Mesenchymal stem cell (in vitro differentiated cells and primary cell): ENCODE data around the gene ATAD1.

Experiments
- DNase-seq: peaks from one replicate; pipeline ENCODE4 v3.0.0-alpha.2; 2013
- H2AFZ ChIP-seq: one replicate; pipeline ENCODE4 v1.6.1; 2013; ENCODE audit warnings: low read depth, mild to moderate bottlenecking, control low read depth, inconsistent platforms, low read length, moderate library complexity
- H2AK5ac ChIP-seq: 2 replicates; pipeline ENCODE4 v1.6.1; 2013; ENCODE audit warnings: low read length, moderate library complexity, mild to moderate bottlenecking, inconsistent platforms; ENCODE audit not compliant: severe bottlenecking
- H2BK120ac ChIP-seq: one replicate; pipeline ENCODE4 v1.6.1; 2013; ENCODE audit warnings: low read depth, mild to moderate bottlenecking, inconsistent platforms, low read length, moderate library complexity
- H2BK12ac ChIP-seq, 2 experiments: one replicate each; pipeline ENCODE4 v1.6.1; 2013; ENCODE audit warnings: inconsistent platforms in 2 of 2, low read length in 2 of 2, mild to moderate bottlenecking in 2 of 2, moderate library complexity in 2 of 2, control low read depth in 1 of 2
- H2BK15ac ChIP-seq: one replicate; pipeline ENCODE4 v1.6.1; 2013; ENCODE audit warnings: mild to moderate bottlenecking, low read depth, inconsistent platforms; ENCODE audit not compliant: poor library complexity, severe bottlenecking
- H2BK5ac ChIP-seq: 2 replicates; pipeline ENCODE4 v1.6.1; 2013; ENCODE audit warnings: low read depth, mild to moderate bottlenecking, low read length, control low read depth, inconsistent platforms; ENCODE audit not compliant: poor library complexity, severe bottlenecking
- H3K14ac ChIP-seq, 2 experiments: one replicate each; pipeline ENCODE4 v1.6.1; 2013; ENCODE audit warnings: inconsistent platforms in 2 of 2, low read length in 2 of 2, control low read depth in 1 of 2, mild to moderate bottlenecking in 1 of 2, moderate library complexity in 1 of 2
- H3K18ac ChIP-seq, 2 experiments: one replicate each; pipeline ENCODE4 v1.6.1; 2013; ENCODE audit warnings: inconsistent platforms in 2 of 2, low read length in 2 of 2, control low read depth in 1 of 2, low read depth in 1 of 2, mild to moderate bottlenecking in 1 of 2
- H3K23ac ChIP-seq, 2 experiments: one replicate each; pipeline ENCODE4 v1.6.1; 2013; ENCODE audit warnings: inconsistent platforms in 2 of 2, low read length in 2 of 2, mild to moderate bottlenecking in 2 of 2, moderate library complexity in 2 of 2, control low read depth in 1 of 2
- H3K27ac ChIP-seq: 2 replicates; pipeline ENCODE4 v1.5.1; 2013; ENCODE audit warnings: mild to moderate bottlenecking, moderate library complexity, low read length, control low read depth, inconsistent platforms; ENCODE audit not compliant: poor library complexity, severe bottlenecking
- H3K27me3 ChIP-seq, 2 experiments: 2 replicates each; pipeline versions ENCODE4 v1.6.1 to v1.7.0; 2013; ENCODE audit warnings: low read length in 2 of 2, mild to moderate bottlenecking in 2 of 2, moderate library complexity in 2 of 2, control low read depth in 1 of 2, inconsistent platforms in 1 of 2; ENCODE audit not compliant: control insufficient read depth in 1 of 2, insufficient read depth in 1 of 2
- H3K36me3 ChIP-seq, 2 experiments: 2 replicates each; pipeline versions ENCODE4 v1.6.1 to v1.7.0; 2013; ENCODE audit warnings: low read length in 2 of 2, control low read depth in 1 of 2, inconsistent platforms in 1 of 2, low read depth in 1 of 2, mild to moderate bottlenecking in 1 of 2; ENCODE audit not compliant: insufficient read depth in 2 of 2, control insufficient read depth in 1 of 2
- H3K4ac ChIP-seq, 2 experiments: one replicate each; pipeline ENCODE4 v1.6.1; 2013; ENCODE audit warnings: inconsistent platforms in 2 of 2, low read length in 2 of 2, mild to moderate bottlenecking in 2 of 2, moderate library complexity in 2 of 2, control low read depth in 1 of 2, low read depth in 1 of 2
- H3K4me1 ChIP-seq: 2 replicates; pipeline ENCODE4 v1.6.1; 2013; ENCODE audit warnings: low read depth, low read length, control low read depth; ENCODE audit not compliant: control insufficient read depth, insufficient read depth
- H3K4me2 ChIP-seq: 2 replicates; pipeline ENCODE4 v1.6.1; 2013; ENCODE audit warnings: low read length, mild to moderate bottlenecking, inconsistent platforms; ENCODE audit not compliant: poor library complexity, severe bottlenecking
- H3K4me3 ChIP-seq, 2 experiments: 2 replicates each; pipeline versions ENCODE4 v1.5.1 to v1.7.0; 2013; ENCODE audit warnings: low read length in 2 of 2, mild to moderate bottlenecking in 2 of 2, control low read depth in 1 of 2, low read depth in 1 of 2; ENCODE audit not compliant: insufficient read depth in 1 of 2
- H3K79me1 ChIP-seq: replicated peaks from 2 replicates; pipeline ENCODE4 v1.6.1; 2013; ENCODE audit warnings: mild to moderate bottlenecking, control low read depth, low read length, inconsistent platforms; ENCODE audit not compliant: poor library complexity, severe bottlenecking
- H3K9ac ChIP-seq: 2 replicates; pipeline ENCODE4 v1.7.0; 2013; ENCODE audit warnings: mild to moderate bottlenecking, low read length, moderate library complexity
- H3K9me3 ChIP-seq: 2 replicates; pipeline ENCODE4 v1.7.0; 2013; ENCODE audit warnings: mild to moderate bottlenecking, low read length; ENCODE audit not compliant: control insufficient read depth
- H4K8ac ChIP-seq: one replicate; pipeline ENCODE4 v1.6.1; 2013; ENCODE audit warnings: inconsistent platforms, mild to moderate bottlenecking, low read length, moderate library complexity
- H4K91ac ChIP-seq: one replicate; pipeline ENCODE4 v1.6.1; 2013; ENCODE audit warnings: mild to moderate bottlenecking, low read length, inconsistent platforms
- WGBS: methylation state at CpG from one replicate; pipeline ENCODE4 v1.1.7; 2013; ENCODE audit warnings: mixed read lengths; 5-methylcytosine and 5-hydroxymethylcytosine counted together

Gene ATAD1

DNA sequence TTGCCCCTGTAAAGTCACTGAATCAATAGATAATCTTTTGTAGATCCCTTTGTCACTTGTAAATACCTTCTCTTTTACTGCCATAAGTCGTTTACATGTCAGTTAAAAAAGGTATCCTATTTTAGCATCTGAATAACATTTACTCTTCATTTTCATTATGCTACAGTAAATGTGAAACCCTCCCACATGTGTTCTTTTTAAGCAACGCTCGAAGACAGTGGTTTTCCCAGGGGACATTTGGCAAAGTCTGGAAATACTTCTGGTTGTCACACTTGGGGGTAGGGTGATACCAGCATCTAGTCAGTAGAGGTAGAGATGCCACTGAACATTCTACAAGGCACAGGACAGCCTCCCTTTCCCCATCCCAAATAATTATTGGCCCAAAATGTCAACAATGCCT, 23.7 kb downstream of the ATAD1 start:
- H3K23ac ChIP-seq = no peak overlapping the region
- H3K18ac ChIP-seq = no peak overlapping the region
- H2BK12ac ChIP-seq = no peak overlapping the region
- H2AFZ ChIP-seq = no peak overlapping the region
- H2BK15ac ChIP-seq = no peak overlapping the region
- no peak overlapping the region for H2AK5ac ChIP-seq
- H2BK5ac ChIP-seq = no peak overlapping the region
- H3K9ac ChIP-seq = no peak overlapping the region
- H3K79me1 ChIP-seq = peaks cover 31% of the 10 kb centered on the region
- H3K14ac ChIP-seq = no peak overlapping the region
- 91% methylated on average over 3 of the region's 3 CpGs for WGBS
- H3K27me3 ChIP-seq = no peaks in the 10 kb centered on the region
- H2BK120ac ChIP-seq = no peak overlapping the region
- H3K36me3 ChIP-seq = peaks cover 2 to 58% of the 10 kb centered on the region in 2 experiments
- H3K4ac ChIP-seq = no peak overlapping the region
- no peak overlapping the region for H4K91ac ChIP-seq
- no peak overlapping the region for H3K4me2 ChIP-seq
- DNase-seq = no peak
- H4K8ac ChIP-seq = no peak overlapping the region
- H3K4me1 ChIP-seq = no peaks in the 10 kb centered on the region
- H3K9me3 ChIP-seq = no peaks in the 10 kb centered on the region
- no peak overlapping the region for H3K27ac ChIP-seq
- H3K4me3 ChIP-seq = no peak overlapping the region

- Histone ChIP-seq H3K4me3 (no peak overlapping the region), H2AK5ac (no peak overlapping the region), H3K9me3 (no peaks in the 10 kb centered on the region), H3K27ac (no peak overlapping the region), H4K8ac (no peak overlapping the region), H3K27me3 (no peaks in the 10 kb centered on the region), H3K79me1 (peaks cover 13% of the 10 kb centered on the region), H3K14ac (no peak overlapping the region), H2BK120ac (no peak overlapping the region), H3K23ac (no peak overlapping the region), H2BK15ac (no peak overlapping the region), H4K91ac (no peak overlapping the region), H3K9ac (no peak overlapping the region), H2BK5ac (no peak overlapping the region), H3K4ac (no peak overlapping the region), H3K4me2 (no peak overlapping the region), H2AFZ (no peak overlapping the region), H3K18ac (no peak overlapping the region), H3K36me3 (peaks cover 3 to 58% of the 10 kb centered on the region in 2 experiments), H2BK12ac (no peak overlapping the region), H3K4me1 (no peaks in the 10 kb centered on the region)
- no peak for DNase-seq
- WGBS = 100% methylated on average over 1 of the region's 3 CpGs
These were observed 27.8 kb downstream of the ATAD1 start for GRCh38 chr10:87790185-87790584.

DNA sequence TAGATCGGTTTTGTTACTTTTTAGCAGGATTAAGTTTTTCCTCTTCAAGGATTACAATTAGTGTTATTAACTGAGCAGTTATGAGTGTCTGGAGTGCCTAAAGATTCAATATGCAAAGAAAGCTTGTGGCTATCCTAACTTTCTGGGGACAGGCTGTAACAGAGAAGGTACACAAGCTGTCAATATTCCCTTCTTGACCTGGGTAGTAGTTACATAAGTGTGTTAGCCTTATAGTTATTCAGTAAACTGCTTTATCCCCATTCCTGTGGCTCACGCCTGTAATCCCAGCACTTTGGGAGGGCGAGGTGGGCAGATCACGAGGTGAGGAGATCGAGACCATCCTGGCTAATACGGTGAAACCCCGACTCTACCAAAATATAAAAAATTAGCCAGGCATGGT, 31.6 kb downstream of the ATAD1 start:
- H4K91ac ChIP-seq = no peak overlapping the region
- H3K79me1 ChIP-seq = peaks cover 5% of the 10 kb centered on the region
- H3K14ac ChIP-seq = no peak overlapping the region
- no peak overlapping the region for H3K9ac ChIP-seq
- H2AK5ac ChIP-seq = no peak overlapping the region
- H2AFZ ChIP-seq = no peak overlapping the region
- H3K36me3 ChIP-seq = peaks cover 3 to 70% of the 10 kb centered on the region in 2 experiments
- H2BK5ac ChIP-seq = no peak overlapping the region
- H3K23ac ChIP-seq = no peak overlapping the region
- no peak overlapping the region for H3K4me3 ChIP-seq
- H3K4ac ChIP-seq = no peak overlapping the region
- no peak overlapping the region for H2BK12ac ChIP-seq
- peaks cover 3% of the 10 kb centered on the region for H3K4me1 ChIP-seq
- H3K9me3 ChIP-seq = no peaks in the 10 kb centered on the region
- DNase-seq = no peak
- H3K27ac ChIP-seq = no peak overlapping the region
- no peaks in the 10 kb centered on the region for H3K27me3 ChIP-seq
- WGBS = over 99% methylated on average over 7 of the region's 7 CpGs
- H2BK15ac ChIP-seq = no peak overlapping the region
- H2BK120ac ChIP-seq = no peak overlapping the region
- H3K4me2 ChIP-seq = no peak overlapping the region
- H3K18ac ChIP-seq = no peak overlapping the region
- H4K8ac ChIP-seq = no peak overlapping the region

GRCh38 chr10:87782721-87783120, 35.3 kb downstream of the ATAD1 start:
- H3K79me1 ChIP-seq = peaks cover 12% of the 10 kb centered on the region
- H3K9ac ChIP-seq = no peak overlapping the region
- H3K14ac ChIP-seq = no peak overlapping the region
- no peak overlapping the region for H3K18ac ChIP-seq
- H3K4me1 ChIP-seq = peaks cover 3% of the 10 kb centered on the region
- H3K23ac ChIP-seq = no peak overlapping the region
- H2BK15ac ChIP-seq = no peak overlapping the region
- peak; percentile 51 for DNase-seq
- H3K27ac ChIP-seq = peak overlapping the region; percentile 69
- H2BK12ac ChIP-seq = no peak overlapping the region
- H4K8ac ChIP-seq = no peak overlapping the region
- no peak overlapping the region for H3K4me2 ChIP-seq
- no peak overlapping the region for H2BK5ac ChIP-seq
- H3K4ac ChIP-seq = no peak overlapping the region
- 87% methylated on average over 5 of the region's 6 CpGs for WGBS
- H3K27me3 ChIP-seq = no peaks in the 10 kb centered on the region
- no peak overlapping the region for H4K91ac ChIP-seq
- H3K4me3 ChIP-seq = no peak overlapping the region
- no peaks in the 10 kb centered on the region for H3K9me3 ChIP-seq
- H2BK120ac ChIP-seq = no peak overlapping the region
- H2AFZ ChIP-seq = no peak overlapping the region
- H2AK5ac ChIP-seq = no peak overlapping the region
- H3K36me3 ChIP-seq = peaks cover 0 to 62% of the 10 kb centered on the region in 2 experiments
